Measurements from ENCODE around the gene ZNF584.
A peak's percentile ranks its signal among the peaks of the same experiment; 100 is the strongest.

The ZNF584 gene

DNA sequence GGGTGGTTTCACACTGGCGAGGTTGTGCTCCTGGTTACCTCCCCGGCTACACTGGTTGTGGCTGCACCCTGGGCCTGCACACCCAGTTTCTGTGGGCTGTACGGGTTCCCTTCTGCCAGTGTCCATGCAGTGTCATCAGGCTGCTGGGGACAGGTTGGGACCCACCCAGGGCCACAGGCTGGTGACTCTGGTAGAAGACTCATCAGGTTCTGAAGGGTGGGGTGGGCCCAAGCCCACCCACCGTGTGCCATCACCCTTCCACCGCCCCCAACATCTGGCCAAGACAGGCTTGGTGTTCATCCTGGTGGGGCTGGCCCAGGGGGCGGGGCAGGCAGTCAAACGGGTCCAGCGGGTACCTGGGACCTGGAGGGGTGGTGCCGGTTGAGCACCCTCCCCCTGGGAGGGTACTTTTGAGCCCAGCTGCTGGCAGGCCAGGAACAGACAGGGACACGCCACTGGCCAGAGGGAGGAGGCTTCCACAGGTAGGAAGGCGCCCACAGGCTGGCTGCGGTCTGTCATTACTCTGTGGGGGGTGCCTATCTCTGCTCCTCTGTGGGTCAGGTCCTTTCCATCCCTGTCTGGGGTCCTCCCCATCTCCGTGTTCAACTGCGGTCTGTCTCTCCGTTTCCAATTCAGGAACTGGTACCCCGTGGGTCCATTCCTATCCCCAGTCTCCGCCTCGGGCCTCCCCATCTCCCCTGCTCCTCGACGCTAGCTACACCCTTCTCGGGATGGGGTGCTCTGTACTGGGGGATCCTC, 13.1 kb upstream of the ZNF584 start, which contains the start of gene RNF225:
Gene RNF225 (plus strand): TSS at position 437 of the 759 bp plus-strand sequence. CDS start 434 bp downstream, outside the sequence.
- WGBS (ENCODE audit: insufficient coverage), result 60% methylated on average over 17 of the region's 21 CpGs
- Histone ChIP-seq H3K4me1 (ENCODE audit: control extremely low read depth in 1 of 4, control insufficient read depth in 4 of 4, insufficient read depth in 4 of 4, low read length in 3 of 4) (peaks cover 0 to 15% (median 7%) of the 10 kb centered on the region in 4 experiments), H3K4me3 (ENCODE audit: control insufficient read depth in 1 of 7, extremely low read depth in 1 of 7, insufficient read depth in 4 of 7, low read depth in 2 of 7, low read length in 6 of 7) (peak within 1 kb of the TSS in 3 of 7 experiments; percentile 28 to 53 (median 48)), H3K27ac (ENCODE audit: insufficient read depth in 1 of 2, low read depth in 1 of 2, low read length in 2 of 2, poor library complexity in 1 of 2, severe bottlenecking in 2 of 2) (no peak within 1 kb of the TSS), H3K36me3 (ENCODE audit: control insufficient read depth in 4 of 4, insufficient read depth in 4 of 4, low read length in 3 of 4) (peaks cover 0 to 48% (median 32%) of the 10 kb centered on the region in 4 experiments), H3K27me3 (replicated peaks in 2 of 5; ENCODE audit: control insufficient read depth in 4 of 5, insufficient read depth in 5 of 5, low read length in 4 of 5) (peaks cover 0 to 37% (median 16%) of the 10 kb centered on the region in 5 experiments), H3K9me3 (ENCODE audit: control extremely low read depth in 1 of 5, control insufficient read depth in 4 of 5, insufficient read depth in 2 of 5, low read depth in 1 of 5, low read length in 4 of 5) (no peaks in the 10 kb centered on the region)
- DNase-seq, result no peak
- CTCF ChIA-PET, result interaction anchor here (0.9 kb wide), 1 partner anchor 11 kb away, joined by 4 read pairs; no protein-coding TSS in a partner anchor
- POLR2A ChIA-PET, result no interaction called here

DNA sequence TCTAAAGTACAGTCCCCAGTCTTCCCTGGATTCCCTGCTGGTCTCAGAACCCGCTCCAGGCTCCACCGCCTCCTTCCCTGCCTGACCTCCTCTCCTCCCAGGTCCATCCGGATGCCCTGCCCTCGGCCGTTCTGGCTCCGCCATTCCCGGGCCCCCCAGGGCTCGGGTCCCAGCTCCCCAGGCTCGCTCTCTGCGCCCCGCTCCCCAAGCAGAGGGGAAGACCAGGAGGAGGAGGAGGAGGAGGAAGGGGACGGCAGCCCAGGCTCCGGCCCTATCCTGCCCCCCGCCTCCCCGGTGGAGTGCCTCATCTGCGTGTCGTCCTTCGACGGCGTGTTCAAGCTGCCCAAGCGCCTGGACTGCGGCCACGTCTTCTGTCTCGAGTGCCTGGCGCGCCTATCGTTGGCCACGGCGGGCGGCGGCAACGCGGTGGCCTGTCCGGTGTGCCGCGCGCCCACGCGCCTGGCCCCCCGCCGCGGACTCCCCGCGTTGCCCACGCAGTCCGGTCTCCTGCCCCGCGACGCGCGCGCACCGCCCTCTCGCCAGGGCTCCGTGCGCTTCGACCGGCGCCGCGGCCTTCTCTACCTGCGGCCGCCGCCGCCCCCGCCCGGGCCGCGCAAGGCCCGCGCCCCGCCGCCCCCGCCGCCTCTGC, 12.3 kb upstream of the ZNF584 start:
- Histone ChIP-seq H3K4me1 (ENCODE audit: control extremely low read depth in 1 of 4, control insufficient read depth in 4 of 4, insufficient read depth in 4 of 4, low read length in 3 of 4) (peaks cover 0 to 21% (median 13%) of the 10 kb centered on the region in 4 experiments), H3K27me3 (replicated peaks in 2 of 5; ENCODE audit: control insufficient read depth in 4 of 5, insufficient read depth in 5 of 5, low read length in 4 of 5) (peaks cover 0 to 37% (median 16%) of the 10 kb centered on the region in 5 experiments), H3K9me3 (ENCODE audit: control extremely low read depth in 1 of 5, control insufficient read depth in 4 of 5, insufficient read depth in 2 of 5, low read depth in 1 of 5, low read length in 4 of 5) (no peaks in the 10 kb centered on the region), H3K4me3 (ENCODE audit: control insufficient read depth in 1 of 7, extremely low read depth in 1 of 7, insufficient read depth in 4 of 7, low read depth in 2 of 7, low read length in 6 of 7) (peak overlapping the region in 3 of 7 experiments; percentile 28 to 53 (median 48)), H3K27ac (ENCODE audit: insufficient read depth in 1 of 2, low read depth in 1 of 2, low read length in 2 of 2, poor library complexity in 1 of 2, severe bottlenecking in 2 of 2) (no peak overlapping the region), H3K36me3 (ENCODE audit: control insufficient read depth in 4 of 4, insufficient read depth in 4 of 4, low read length in 3 of 4) (peaks cover 0 to 42% (median 28%) of the 10 kb centered on the region in 4 experiments)
- DNase-seq, result no peak
- WGBS (ENCODE audit: insufficient coverage), result 4% methylated on average over 53 of the region's 75 CpGs
- ChIA-PET CTCF (no interaction called here), POLR2A (no interaction called here)

DNA sequence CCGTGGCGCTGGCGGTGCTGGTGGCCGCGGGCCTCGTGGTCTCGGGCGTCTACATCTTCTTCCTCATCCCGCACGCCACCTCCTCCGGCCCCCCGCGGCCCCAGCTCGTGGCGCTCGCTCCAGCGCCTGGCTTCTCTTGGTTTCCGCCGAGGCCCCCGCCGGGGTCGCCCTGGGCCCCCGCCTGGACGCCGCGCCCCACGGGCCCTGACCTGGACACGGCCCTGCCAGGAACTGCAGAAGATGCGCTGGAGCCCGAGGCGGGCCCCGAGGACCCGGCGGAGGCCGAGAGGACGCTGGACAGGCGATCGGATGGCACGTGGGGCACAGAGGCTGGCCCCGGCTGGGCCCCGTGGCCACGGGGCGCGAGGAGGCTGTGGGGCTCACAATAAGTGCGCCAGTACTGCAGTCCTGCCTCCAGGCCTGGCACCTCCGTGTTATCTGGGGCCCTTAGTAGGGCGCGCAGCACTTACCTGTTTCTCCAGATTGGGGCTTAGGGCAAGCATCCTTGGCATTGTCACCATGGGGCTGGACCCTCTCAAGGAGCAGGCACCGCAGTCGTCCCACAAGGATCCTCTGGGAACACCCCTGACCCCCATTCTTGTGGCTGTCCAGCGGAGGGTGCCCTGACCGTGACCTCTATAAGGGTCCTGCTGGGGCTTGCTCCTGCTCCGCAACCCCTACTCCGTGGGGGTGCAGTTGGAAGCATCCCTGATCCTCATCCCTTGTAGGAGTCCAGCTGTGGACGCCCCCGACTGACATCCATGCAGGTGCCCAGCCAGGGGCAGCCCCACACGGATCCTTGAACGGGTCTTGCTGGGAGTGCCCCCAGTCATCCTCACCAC, 11.5 kb upstream of the ZNF584 start:
- H3K27me3 ChIP-seq (replicated peaks in 2 of 5; ENCODE audit: control insufficient read depth in 4 of 5, insufficient read depth in 5 of 5, low read length in 4 of 5), result peaks cover 0 to 37% (median 16%) of the 10 kb centered on the region in 5 experiments
- ChIA-PET POLR2A (no interaction called here), CTCF (no interaction called here)
- no peak overlapping the region for H3K27ac ChIP-seq (ENCODE audit: insufficient read depth in 1 of 2, low read depth in 1 of 2, low read length in 2 of 2, poor library complexity in 1 of 2, severe bottlenecking in 2 of 2)
- peak in 1 of 3 donors; percentile 24 for DNase-seq
- H3K4me3 ChIP-seq (ENCODE audit: control insufficient read depth in 1 of 7, extremely low read depth in 1 of 7, insufficient read depth in 4 of 7, low read depth in 2 of 7, low read length in 6 of 7), result peak overlapping the region in 2 of 7 experiments; percentile 33 to 53
- H3K9me3 ChIP-seq (ENCODE audit: control extremely low read depth in 1 of 5, control insufficient read depth in 4 of 5, insufficient read depth in 2 of 5, low read depth in 1 of 5, low read length in 4 of 5), result no peaks in the 10 kb centered on the region
- H3K36me3 ChIP-seq (ENCODE audit: control insufficient read depth in 4 of 4, insufficient read depth in 4 of 4, low read length in 3 of 4), result peaks cover 0 to 35% (median 25%) of the 10 kb centered on the region in 4 experiments
- WGBS (ENCODE audit: insufficient coverage), result 34% methylated on average over 58 of the region's 58 CpGs
- peaks cover 0 to 23% (median 15%) of the 10 kb centered on the region in 4 experiments for H3K4me1 ChIP-seq (ENCODE audit: control extremely low read depth in 1 of 4, control insufficient read depth in 4 of 4, insufficient read depth in 4 of 4, low read length in 3 of 4)

DNA sequence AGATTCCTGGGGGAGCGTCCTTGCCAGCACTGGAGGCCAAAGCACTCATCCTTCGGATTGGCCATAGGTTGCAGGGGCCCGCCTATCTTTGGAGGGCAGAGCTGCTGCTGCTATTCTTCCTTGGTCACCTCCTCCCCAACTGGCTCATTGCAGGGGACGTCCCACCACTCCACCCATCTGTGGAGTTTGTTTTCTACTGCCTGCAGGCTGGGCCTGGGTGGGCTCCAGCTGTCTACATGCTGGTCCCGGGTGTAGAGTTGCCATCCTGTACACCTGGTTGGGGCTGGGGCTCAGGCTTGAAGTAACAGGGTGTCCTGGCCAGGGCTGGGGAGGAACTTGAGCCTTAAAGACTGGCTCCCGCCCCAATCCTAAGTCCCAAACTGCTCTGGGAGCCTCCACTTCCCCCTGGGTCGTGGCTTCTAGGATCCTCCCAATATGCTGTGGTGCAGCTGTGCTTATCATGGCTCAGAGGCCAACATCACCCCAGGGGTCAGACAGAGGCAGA, 10.9 kb upstream of the ZNF584 start:
- Histone ChIP-seq H3K27ac (ENCODE audit: insufficient read depth in 1 of 2, low read depth in 1 of 2, low read length in 2 of 2, poor library complexity in 1 of 2, severe bottlenecking in 2 of 2) (no peak overlapping the region), H3K4me1 (ENCODE audit: control extremely low read depth in 1 of 4, control insufficient read depth in 4 of 4, insufficient read depth in 4 of 4, low read length in 3 of 4) (peaks cover 0 to 26% (median 19%) of the 10 kb centered on the region in 4 experiments), H3K27me3 (replicated peaks in 2 of 5; ENCODE audit: control insufficient read depth in 4 of 5, insufficient read depth in 5 of 5, low read length in 4 of 5) (peaks cover 0 to 37% (median 16%) of the 10 kb centered on the region in 5 experiments), H3K4me3 (ENCODE audit: control insufficient read depth in 1 of 7, extremely low read depth in 1 of 7, insufficient read depth in 4 of 7, low read depth in 2 of 7, low read length in 6 of 7) (no peak overlapping the region), H3K9me3 (ENCODE audit: control extremely low read depth in 1 of 5, control insufficient read depth in 4 of 5, insufficient read depth in 2 of 5, low read depth in 1 of 5, low read length in 4 of 5) (no peaks in the 10 kb centered on the region), H3K36me3 (ENCODE audit: control insufficient read depth in 4 of 4, insufficient read depth in 4 of 4, low read length in 3 of 4) (peaks cover 0 to 32% (median 22%) of the 10 kb centered on the region in 4 experiments)
- POLR2A ChIA-PET, result no interaction called here
- DNase-seq, result no peak
- 77% methylated on average over 4 of the region's 7 CpGs for WGBS (ENCODE audit: insufficient coverage)
- CTCF ChIA-PET, result no interaction called here

DNA sequence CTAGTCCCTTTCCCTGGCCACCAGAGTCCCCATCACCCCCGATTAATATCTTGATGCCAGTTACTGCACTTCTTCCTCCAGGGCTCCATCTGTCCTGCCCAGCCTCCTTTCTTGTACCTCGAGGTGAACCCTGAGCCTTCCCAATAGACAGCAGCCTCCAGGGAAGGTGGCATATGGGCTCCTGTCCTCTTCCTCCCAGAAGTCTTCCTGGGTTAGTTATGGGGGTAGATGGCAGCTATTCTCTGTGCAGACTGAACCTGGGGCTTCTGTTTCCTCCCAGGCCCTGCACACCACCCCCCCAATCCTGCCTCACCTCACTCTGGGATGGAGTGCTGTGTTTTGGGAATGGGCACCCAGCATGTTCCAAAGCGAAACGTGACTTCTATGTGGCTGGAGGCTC, 10.4 kb upstream of the ZNF584 start:
- peaks cover 0 to 37% (median 16%) of the 10 kb centered on the region in 5 experiments for H3K27me3 ChIP-seq (replicated peaks in 2 of 5; ENCODE audit: control insufficient read depth in 4 of 5, insufficient read depth in 5 of 5, low read length in 4 of 5)
- peaks cover 0 to 27% (median 19%) of the 10 kb centered on the region in 4 experiments for H3K36me3 ChIP-seq (ENCODE audit: control insufficient read depth in 4 of 4, insufficient read depth in 4 of 4, low read length in 3 of 4)
- H3K4me1 ChIP-seq (ENCODE audit: control extremely low read depth in 1 of 4, control insufficient read depth in 4 of 4, insufficient read depth in 4 of 4, low read length in 3 of 4), result peaks cover 0 to 26% (median 19%) of the 10 kb centered on the region in 4 experiments
- ChIA-PET CTCF (interaction anchor here (0.6 kb wide), 1 partner anchor 42 kb away, joined by 3 read pairs; no protein-coding TSS in a partner anchor), POLR2A (no interaction called here)
- no peak for DNase-seq
- no peaks in the 10 kb centered on the region for H3K9me3 ChIP-seq (ENCODE audit: control extremely low read depth in 1 of 5, control insufficient read depth in 4 of 5, insufficient read depth in 2 of 5, low read depth in 1 of 5, low read length in 4 of 5)
- H3K27ac ChIP-seq (ENCODE audit: insufficient read depth in 1 of 2, low read depth in 1 of 2, low read length in 2 of 2, poor library complexity in 1 of 2, severe bottlenecking in 2 of 2), result no peak overlapping the region
- WGBS (ENCODE audit: insufficient coverage), result 93% methylated on average over 4 of the region's 4 CpGs
- H3K4me3 ChIP-seq (ENCODE audit: control insufficient read depth in 1 of 7, extremely low read depth in 1 of 7, insufficient read depth in 4 of 7, low read depth in 2 of 7, low read length in 6 of 7), result no peak overlapping the region

DNA sequence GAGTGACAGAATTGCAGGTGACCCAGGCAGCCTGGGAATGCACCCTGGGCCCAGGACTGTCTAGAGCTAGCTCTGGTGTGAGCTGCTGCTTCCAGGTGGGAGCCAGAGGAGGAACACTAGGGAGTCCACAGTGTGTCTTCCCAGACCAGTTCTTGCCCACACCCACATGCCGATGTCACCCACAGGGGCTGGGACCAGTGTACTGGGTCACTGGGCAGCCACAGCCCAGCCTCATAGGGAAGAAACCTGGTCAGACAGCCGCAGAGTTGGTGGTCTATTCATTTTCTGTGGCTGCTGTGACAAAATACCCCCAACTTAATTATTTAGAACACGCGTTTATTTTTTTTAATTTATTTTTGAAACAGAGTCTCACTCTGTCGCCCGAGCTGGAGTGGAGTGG, 9.9 kb upstream of the ZNF584 start:
- 96% methylated on average over 6 of the region's 6 CpGs for WGBS (ENCODE audit: insufficient coverage)
- no peak overlapping the region for H3K27ac ChIP-seq (ENCODE audit: insufficient read depth in 1 of 2, low read depth in 1 of 2, low read length in 2 of 2, poor library complexity in 1 of 2, severe bottlenecking in 2 of 2)
- H3K27me3 ChIP-seq (replicated peaks in 2 of 5; ENCODE audit: control insufficient read depth in 4 of 5, insufficient read depth in 5 of 5, low read length in 4 of 5), result peaks cover 0 to 37% (median 16%) of the 10 kb centered on the region in 5 experiments
- POLR2A ChIA-PET, result no interaction called here
- CTCF ChIA-PET, result interaction anchor here (0.6 kb wide), 1 partner anchor 42 kb away, joined by 3 read pairs; no protein-coding TSS in a partner anchor
- no peak for DNase-seq
- no peaks in the 10 kb centered on the region for H3K9me3 ChIP-seq (ENCODE audit: control extremely low read depth in 1 of 5, control insufficient read depth in 4 of 5, insufficient read depth in 2 of 5, low read depth in 1 of 5, low read length in 4 of 5)
- peaks cover 0 to 26% (median 20%) of the 10 kb centered on the region in 4 experiments for H3K4me1 ChIP-seq (ENCODE audit: control extremely low read depth in 1 of 4, control insufficient read depth in 4 of 4, insufficient read depth in 4 of 4, low read length in 3 of 4)
- peaks cover 0 to 22% (median 17%) of the 10 kb centered on the region in 4 experiments for H3K36me3 ChIP-seq (ENCODE audit: control insufficient read depth in 4 of 4, insufficient read depth in 4 of 4, low read length in 3 of 4)
- H3K4me3 ChIP-seq (ENCODE audit: control insufficient read depth in 1 of 7, extremely low read depth in 1 of 7, insufficient read depth in 4 of 7, low read depth in 2 of 7, low read length in 6 of 7), result no peak overlapping the region
